ENCODE measurements around the gene CRIM1. TPM values are rescaled to one million over a fixed set of nuclear protein-coding genes. Genes with fewer than 3 reads are reported as not detected.

CRIM1 gene
- total RNA-seq, 1 donor from 2014 or later, result 273 TPM

DNA sequence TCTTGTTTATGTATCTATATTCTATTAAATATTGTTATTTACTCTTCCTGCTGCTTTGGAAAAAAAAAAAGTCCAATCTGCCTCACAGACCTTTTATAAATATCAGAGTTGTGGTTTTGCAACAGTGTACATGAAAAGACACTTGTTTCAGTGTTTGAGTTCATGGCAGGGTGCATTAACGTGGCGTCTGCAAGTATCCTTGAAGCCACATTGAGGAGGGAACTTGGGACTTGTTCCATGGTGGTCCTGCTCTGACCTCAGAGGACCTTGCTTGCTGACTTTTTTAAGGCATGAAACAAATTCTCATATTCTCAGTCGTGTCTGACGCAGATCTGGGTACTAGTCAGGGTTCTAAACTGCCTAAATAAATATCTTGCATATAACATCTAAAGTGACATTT lies 55.1 kb downstream of the CRIM1 start:
- DNase-seq (ENCODE audit: low spot score in 2 of 2), result no peak
- Histone ChIP-seq H3K27ac (peak overlapping the region; percentile 50 to 67), H3K36me3 (no peaks in the 10 kb centered on the region), H3K4me3 (peak overlapping the region in 1 of 2 donors; percentile 8), H3K27me3 (no peaks in the 10 kb centered on the region), H3K4me1 (peaks cover 3 to 88% of the 10 kb centered on the region in 2 donors), H3K9me3 (no peaks in the 10 kb centered on the region)
- intact Hi-C loops (cut with DNase I), result loop anchor here (5.0 kb wide), 1 partner anchor 53 kb away; the partner anchor contains the start of gene CRIM1
- TF ChIP-seq, protein P1, sequence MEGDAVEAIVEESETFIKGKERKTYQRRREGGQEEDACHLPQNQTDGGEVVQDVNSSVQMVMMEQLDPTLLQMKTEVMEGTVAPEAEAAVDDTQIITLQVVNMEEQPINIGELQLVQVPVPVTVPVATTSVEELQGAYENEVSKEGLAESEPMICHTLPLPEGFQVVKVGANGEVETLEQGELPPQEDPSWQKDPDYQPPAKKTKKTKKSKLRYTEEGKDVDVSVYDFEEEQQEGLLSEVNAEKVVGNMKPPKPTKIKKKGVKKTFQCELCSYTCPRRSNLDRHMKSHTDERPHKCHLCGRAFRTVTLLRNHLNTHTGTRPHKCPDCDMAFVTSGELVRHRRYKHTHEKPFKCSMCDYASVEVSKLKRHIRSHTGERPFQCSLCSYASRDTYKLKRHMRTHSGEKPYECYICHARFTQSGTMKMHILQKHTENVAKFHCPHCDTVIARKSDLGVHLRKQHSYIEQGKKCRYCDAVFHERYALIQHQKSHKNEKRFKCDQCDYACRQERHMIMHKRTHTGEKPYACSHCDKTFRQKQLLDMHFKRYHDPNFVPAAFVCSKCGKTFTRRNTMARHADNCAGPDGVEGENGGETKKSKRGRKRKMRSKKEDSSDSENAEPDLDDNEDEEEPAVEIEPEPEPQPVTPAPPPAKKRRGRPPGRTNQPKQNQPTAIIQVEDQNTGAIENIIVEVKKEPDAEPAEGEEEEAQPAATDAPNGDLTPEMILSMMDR (IDR thresholded peaks at IDR 0.05), result no peak

DNA sequence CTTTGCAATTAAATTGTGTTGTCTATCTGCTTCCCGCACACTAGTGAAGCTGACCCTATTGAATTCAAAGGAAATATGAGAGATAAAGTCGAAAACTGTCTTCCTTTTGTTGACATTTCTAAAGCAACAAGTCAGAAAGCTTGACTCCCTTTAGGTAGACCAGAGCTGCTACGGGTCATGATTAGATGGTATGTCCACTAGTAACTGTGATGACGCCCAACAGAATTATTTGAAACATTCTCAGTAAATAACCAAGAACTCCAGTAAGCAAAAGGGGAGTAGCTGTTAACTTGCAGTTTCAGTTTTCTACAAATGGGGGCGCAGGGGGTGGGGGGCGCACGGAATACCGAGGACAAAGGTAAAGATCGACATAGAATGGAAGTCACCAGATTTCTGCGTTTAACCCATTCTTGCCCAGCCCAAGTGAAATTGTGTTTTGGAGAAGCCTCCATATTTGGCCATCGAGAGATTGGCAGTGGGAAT lies 56.4 kb downstream of the CRIM1 start:
- Histone ChIP-seq H3K27ac (peak overlapping the region; percentile 50 to 67), H3K4me3 (peak overlapping the region in 1 of 2 donors; percentile 3), H3K4me1 (peaks cover 3 to 90% of the 10 kb centered on the region in 2 donors), H3K27me3 (no peaks in the 10 kb centered on the region), H3K36me3 (no peaks in the 10 kb centered on the region), H3K9me3 (no peaks in the 10 kb centered on the region)
- TF ChIP-seq, protein P1 (IDR thresholded peaks at IDR 0.05), result no peak
- DNase-seq (ENCODE audit: low spot score in 2 of 2), result no peak
- intact Hi-C loops (cut with DNase I), result loop anchor here (5.0 kb wide), 1 partner anchor 55 kb away; the partner anchor contains the start of gene CRIM1

DNA sequence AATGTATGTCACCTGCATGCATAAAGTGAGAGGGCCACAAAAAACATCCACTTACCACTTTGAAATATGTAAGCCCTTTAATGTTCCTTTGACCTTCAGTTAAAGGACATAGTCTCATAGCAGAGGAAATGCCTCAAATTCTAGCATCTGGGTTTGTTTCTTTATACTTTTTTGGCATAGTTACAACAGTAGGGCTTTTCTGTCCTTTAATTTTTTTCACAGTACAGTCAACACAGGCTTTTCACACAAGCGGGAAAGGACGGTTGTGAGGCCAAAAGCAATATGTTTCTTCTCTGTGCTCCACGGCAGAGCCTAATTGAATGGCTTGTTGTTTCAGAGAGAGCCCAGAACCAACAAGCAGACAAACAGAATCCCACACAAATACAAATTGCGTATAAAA lies 57.6 kb downstream of the CRIM1 start:
- Histone ChIP-seq H3K27ac (peak overlapping the region; percentile 43 to 67), H3K36me3 (peaks cover 0 to 2% of the 10 kb centered on the region in 2 donors), H3K4me3 (peak overlapping the region in 1 of 2 donors; percentile 29), H3K27me3 (no peaks in the 10 kb centered on the region), H3K9me3 (no peaks in the 10 kb centered on the region), H3K4me1 (peaks cover 3 to 85% of the 10 kb centered on the region in 2 donors)
- intact Hi-C loops (cut with DNase I), result loop anchor here (5.0 kb wide), 1 partner anchor 56 kb away; the partner anchor contains the start of gene CRIM1
- TF ChIP-seq, protein P1 (IDR thresholded peaks at IDR 0.05), result no peak
- no peak for DNase-seq (ENCODE audit: low spot score in 2 of 2)

DNA sequence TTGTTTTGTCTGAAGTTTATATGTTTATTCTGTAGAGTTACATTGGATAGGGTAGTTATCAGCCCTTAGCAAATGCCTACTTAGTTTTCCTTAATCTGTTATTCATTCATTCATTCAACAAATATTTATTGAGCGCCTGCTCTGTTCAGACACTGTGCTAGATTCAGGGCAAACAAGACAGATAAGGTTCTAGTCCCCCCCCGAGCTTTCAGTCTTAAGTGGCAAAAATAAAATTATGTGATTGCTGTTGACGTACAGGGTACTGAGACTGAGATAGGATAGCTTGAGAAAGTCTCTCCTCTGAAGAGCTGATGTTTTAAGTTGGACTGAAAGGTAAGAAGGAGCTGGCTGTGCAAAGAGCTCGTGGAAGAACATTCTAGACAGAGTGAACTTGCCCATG lies 58.7 kb downstream of the CRIM1 start:
- Histone ChIP-seq H3K36me3 (peaks cover 0 to 5% of the 10 kb centered on the region in 2 donors), H3K4me1 (peaks cover 3 to 74% of the 10 kb centered on the region in 2 donors)

DNA sequence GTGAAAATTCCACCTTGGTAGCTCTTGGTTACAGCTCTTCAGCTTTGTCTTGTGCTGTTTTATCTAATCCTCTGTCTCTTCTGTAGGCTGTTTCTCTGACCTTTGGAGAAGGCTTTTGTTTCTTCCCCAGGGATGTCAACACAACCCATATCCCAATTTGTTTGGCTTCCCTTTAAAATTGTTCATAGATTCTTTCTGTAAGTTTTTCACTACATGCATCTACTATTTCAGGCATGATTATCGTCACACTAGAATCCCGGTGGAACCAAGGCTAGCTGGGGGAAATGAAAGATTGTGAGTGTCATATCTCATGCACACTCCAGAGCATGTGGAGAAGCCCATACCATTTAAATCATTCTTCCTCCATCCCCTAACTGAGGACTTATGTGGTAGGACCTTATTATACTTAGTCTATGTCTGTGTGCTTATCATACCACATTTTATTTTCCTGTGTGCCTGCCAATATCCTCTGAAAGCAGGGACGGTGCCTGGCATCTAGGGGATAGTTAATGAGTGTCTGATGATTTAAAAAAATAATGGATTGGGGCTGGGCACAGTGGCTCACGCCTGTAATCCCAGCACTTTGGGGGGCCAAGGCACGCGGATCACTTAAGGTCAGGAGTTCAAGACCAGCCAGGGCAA lies 59.9 kb downstream of the CRIM1 start:
- peaks cover 0 to 5% of the 10 kb centered on the region in 2 donors for H3K36me3 ChIP-seq
- H3K27me3 ChIP-seq, result no peaks in the 10 kb centered on the region
- intact Hi-C loops (cut with DNase I), result loop anchor here (2.0 kb wide), 1 partner anchor 15 kb away; no protein-coding TSS in a partner anchor
- DNase-seq (ENCODE audit: low spot score in 2 of 2), result no peak
- TF ChIP-seq, protein P1 (IDR thresholded peaks at IDR 0.05), result no peak
- H3K4me1 ChIP-seq, result peaks cover 6 to 66% of the 10 kb centered on the region in 2 donors
- peak overlapping the region; percentile 62 to 67 for H3K27ac ChIP-seq
- no peak overlapping the region for H3K4me3 ChIP-seq
- H3K9me3 ChIP-seq, result no peaks in the 10 kb centered on the region

More for the DNA sequence above, 58.7 kb downstream of the CRIM1 start:
- Histone ChIP-seq H3K27ac (peak overlapping the region; percentile 62 to 67), H3K27me3 (no peaks in the 10 kb centered on the region), H3K9me3 (no peaks in the 10 kb centered on the region), H3K4me3 (no peak overlapping the region)
- TF ChIP-seq, protein P1 (IDR thresholded peaks at IDR 0.05), result no peak
- no peak for DNase-seq (ENCODE audit: low spot score in 2 of 2)
- intact Hi-C loops (cut with DNase I), result loop anchor here (2.0 to 5.0 kb wide), 2 partner anchors 16 to 57 kb away; partner anchors contain the start of gene CRIM1

All from ascending aorta (tissue), 2 donors.